Gastroesophageal sphincter (tissue), 3 donors: ENCODE measurements around the gene VEGFA.

Source experiments
- POLR2A ChIP-seq, 2 donors: fragments of 450-650 bp; IDR thresholded peaks; one replicate each; pipeline ENCODE4 v1.6.1; 2017; ENCODE audit warnings: antibody characterized with exemption in 2 of 2, mild to moderate bottlenecking in 2 of 2, moderate library complexity in 1 of 2
- TF ChIP-seq, protein P1 (sequence below), 4 experiments: fragments of 200-600 bp in 2 of 4; fragments of 450-650 bp in 2 of 4; sonication (generic) in 1 of 4; IDR thresholded peaks; one replicate each; pipeline ENCODE4 v1.5.1; 2017 to 2019; ENCODE audit warnings: antibody characterized with exemption in 4 of 4, mild to moderate bottlenecking in 2 of 4, moderate library complexity in 2 of 4

DNA sequence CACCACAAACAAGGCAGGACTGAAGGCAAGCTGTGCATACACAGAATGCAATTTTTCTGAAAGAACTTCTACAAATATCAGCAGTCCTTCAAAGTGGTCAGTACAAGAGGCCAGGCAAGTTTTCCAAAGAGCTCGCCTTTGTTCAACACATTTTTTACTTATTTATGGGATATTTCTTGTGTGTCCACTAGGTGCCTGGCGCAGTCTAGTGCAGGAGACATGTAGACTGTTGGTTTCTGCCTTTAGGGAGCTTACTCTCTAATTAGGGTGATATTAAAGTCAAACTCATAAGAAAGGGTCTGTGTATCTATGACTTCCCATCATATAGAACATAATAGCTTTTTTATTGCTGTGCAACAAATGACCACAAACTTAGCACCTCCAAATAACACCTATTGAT, 21.2 kb upstream of the VEGFA start:
- TF ChIP-seq, protein P1, sequence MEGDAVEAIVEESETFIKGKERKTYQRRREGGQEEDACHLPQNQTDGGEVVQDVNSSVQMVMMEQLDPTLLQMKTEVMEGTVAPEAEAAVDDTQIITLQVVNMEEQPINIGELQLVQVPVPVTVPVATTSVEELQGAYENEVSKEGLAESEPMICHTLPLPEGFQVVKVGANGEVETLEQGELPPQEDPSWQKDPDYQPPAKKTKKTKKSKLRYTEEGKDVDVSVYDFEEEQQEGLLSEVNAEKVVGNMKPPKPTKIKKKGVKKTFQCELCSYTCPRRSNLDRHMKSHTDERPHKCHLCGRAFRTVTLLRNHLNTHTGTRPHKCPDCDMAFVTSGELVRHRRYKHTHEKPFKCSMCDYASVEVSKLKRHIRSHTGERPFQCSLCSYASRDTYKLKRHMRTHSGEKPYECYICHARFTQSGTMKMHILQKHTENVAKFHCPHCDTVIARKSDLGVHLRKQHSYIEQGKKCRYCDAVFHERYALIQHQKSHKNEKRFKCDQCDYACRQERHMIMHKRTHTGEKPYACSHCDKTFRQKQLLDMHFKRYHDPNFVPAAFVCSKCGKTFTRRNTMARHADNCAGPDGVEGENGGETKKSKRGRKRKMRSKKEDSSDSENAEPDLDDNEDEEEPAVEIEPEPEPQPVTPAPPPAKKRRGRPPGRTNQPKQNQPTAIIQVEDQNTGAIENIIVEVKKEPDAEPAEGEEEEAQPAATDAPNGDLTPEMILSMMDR (IDR thresholded peaks at IDR 0.05): no peak
- TF ChIP-seq POLR2A (IDR thresholded peaks at IDR 0.05): no peak
